H1 (cell line): ENCODE data around the gene LGI4. TPM values are rescaled to one million over a fixed set of nuclear protein-coding genes. Genes with fewer than 3 reads are reported as not detected.

Experiments
- BRCA1 ChIP-seq: IDR thresholded peaks from 2 replicates; pipeline ENCODE4 v1.6.1; 2012; ENCODE audit warnings: low read depth, low read length, improper control_type of control experiment
- POU5F1 ChIP-seq: IDR thresholded peaks from 2 replicates; pipeline ENCODE4 v1.6.1; 2011; ENCODE audit warnings: low read depth, mild to moderate bottlenecking, low read length, moderate library complexity
- SIN3A ChIP-seq, 2 experiments: IDR thresholded peaks in 1 of 2; conservative IDR thresholded peaks in 1 of 2; 2 replicates each; pipeline ENCODE4 v1.6.1; 2011 to 2012; ENCODE audit warnings: low read length in 2 of 2, improper control_type of control experiment in 1 of 2, low read depth in 1 of 2, mild to moderate bottlenecking in 1 of 2
- SP4 ChIP-seq: IDR thresholded peaks from 2 replicates; pipeline ENCODE4 v1.6.1; 2012; ENCODE audit warnings: low read length, inconsistent platforms
- TCF12 ChIP-seq: IDR thresholded peaks from 2 replicates; pipeline ENCODE4 v1.6.1; 2011; ENCODE audit warnings: low read depth, mild to moderate bottlenecking, low read length
- polyA plus RNA-seq, 7 experiments: library from polyadenylated mRNA; depleted of rRNA in 3 of 7; stranded (reverse) in 5 of 7; unstranded in 2 of 7; fragments of >200 nt in 5 of 7; fragments of 200-250 nt in 2 of 7; gene quantifications; 1 replicate in 5 of 7; 2 replicates in 1 of 7; 4 replicates in 1 of 7; pipeline versions ENCODE4 v1.2.1 to v1.2.3, GENCODE V29; 2011 to 2013; ENCODE audit warnings: missing spikeins in 2 of 7, mixed read lengths in 2 of 7
- total RNA-seq: library from RNA; stranded (reverse); fragmentation: NEBNext Ultra II Directional; extraction: Animal tissue kit (Norgen Biotek cat#: 25700); gene quantifications from 2 replicates; pipeline ENCODE4 v1.2.1, GENCODE V29; 2021

Gene LGI4
- total and polyA plus RNA-seq, 2 of the 8 experiments (the other 6 are each of a cell fraction or from before 2014, with no cell fraction given), result 2.0 to 8.2 TPM

- TF ChIP-seq TCF12 (no peak), POU5F1 (no peak), BRCA1 (no peak), SIN3A (conservative IDR thresholded peaks at IDR 0.05 in 1 of 2, IDR thresholded peaks at IDR 0.05 in 1 of 2; ENCODE audit: low read depth in 1 of 2, low read length in 2 of 2) (no peak), SP4 (no peak)
- TF ChIP-seq, all 59 proteins: peak for 0
Observed at GRCh38 chr19:35095667-35096368, 39.0 kb downstream of the LGI4 start (continued).
